A204.1 (cell line): Measurements from ENCODE around the gene SSTR3.

Source experiments
- FAIRE-seq: peaks from 2 replicates; lab custom pipeline; 2012; peaks lifted over from hg19 to GRCh38; lab: Jason Lieb, UNC

Gene SSTR3

GRCh38 chr22:37195921-37196320, 16.4 kb downstream of the SSTR3 start:
- FAIRE-seq: no peak

GRCh38 chr22:37194750-37195149, 17.5 kb downstream of the SSTR3 start:
- no peak for FAIRE-seq

- FAIRE-seq: no peak
These were observed 18.6 kb downstream of the SSTR3 start for GRCh38 chr22:37193629-37194191.

- no peak for FAIRE-seq
These were observed 19.5 kb downstream of the SSTR3 start for GRCh38 chr22:37192741-37193140.

- no peak for FAIRE-seq
These were observed 20.1 kb downstream of the SSTR3 start for GRCh38 chr22:37192204-37192603.

- no peak for FAIRE-seq
These were observed 22.0 kb downstream of the SSTR3 start for GRCh38 chr22:37190262-37190780.

GRCh38 chr22:37188901-37189466, 23.3 kb downstream of the SSTR3 start:
- FAIRE-seq: no peak

- no peak for FAIRE-seq
These were observed 24.2 kb downstream of the SSTR3 start, which contains the start of gene C1QTNF6 for GRCh38 chr22:37187891-37188761. Gene C1QTNF6 (minus strand): TSS chr22:37188247. CDS start chr22:37188213, 34 bp downstream.

GRCh38 chr22:37187552-37187890, 24.8 kb downstream of the SSTR3 start:
- FAIRE-seq: no peak

- no peak for FAIRE-seq
These were observed 25.2 kb downstream of the SSTR3 start for GRCh38 chr22:37186997-37187522.

- no peak for FAIRE-seq
These were observed 25.9 kb downstream of the SSTR3 start for GRCh38 chr22:37186228-37186996.

- FAIRE-seq: no peak
These were observed 26.5 kb downstream of the SSTR3 start for GRCh38 chr22:37185646-37186227.

GRCh38 chr22:37184816-37185541, 27.3 kb downstream of the SSTR3 start:
- no peak for FAIRE-seq

GRCh38 chr22:37184380-37184755, 27.9 kb downstream of the SSTR3 start:
- FAIRE-seq: no peak

- FAIRE-seq: no peak
These were observed 28.6 kb downstream of the SSTR3 start for GRCh38 chr22:37183432-37184379.

- FAIRE-seq: no peak
These were observed 29.4 kb downstream of the SSTR3 start for GRCh38 chr22:37182949-37183245.

GRCh38 chr22:37182101-37182948, 30.0 kb downstream of the SSTR3 start:
- no peak for FAIRE-seq

GRCh38 chr22:37181681-37182080, 30.6 kb downstream of the SSTR3 start:
- no peak for FAIRE-seq

- no peak for FAIRE-seq
These were observed 31.6 kb downstream of the SSTR3 start for GRCh38 chr22:37180531-37181231.
